Neural progenitor cell (in vitro differentiated cells): ENCODE data around the gene NRG2. TPM values are rescaled to one million over a fixed set of nuclear protein-coding genes. Genes with fewer than 3 reads are reported as not detected.

ENCODE experiments used
- DNase-seq: peaks from one replicate; pipeline ENCODE4 v3.0.0-alpha.2; 2016; ENCODE audit warnings: low spot score
- H2AFZ ChIP-seq: fragments of 200-600 bp; sonication (generic); replicated peaks from 2 replicates; pipeline ENCODE4 v1.6.1; 2016; ENCODE audit warnings: antibody characterized with exemption
- H3F3A ChIP-seq: fragments of 200-600 bp; sonication (generic); 2 replicates; pipeline ENCODE4 v1.6.1; 2016; ENCODE audit warnings: antibody characterized with exemption, low read depth
- H3K27ac ChIP-seq: fragments of 200-600 bp; sonication (generic); 2 replicates; pipeline ENCODE4 v1.5.1; 2016; ENCODE audit warnings: mild to moderate bottlenecking
- H3K27me3 ChIP-seq: fragments of 200-600 bp; sonication (generic); 2 replicates; pipeline ENCODE4 v1.6.1; 2016; ENCODE audit warnings: mild to moderate bottlenecking, moderate library complexity
- H3K36me3 ChIP-seq: fragments of 200-600 bp; sonication (generic); 2 replicates; pipeline ENCODE4 v1.5.1; 2016
- H3K4me1 ChIP-seq: fragments of 200-600 bp; sonication (generic); 2 replicates; pipeline ENCODE4 v1.6.1; 2016; ENCODE audit warnings: mixed run types
- H3K4me2 ChIP-seq: fragments of 200-600 bp; sonication (generic); 2 replicates; pipeline ENCODE4 v1.6.1; 2016
- H3K4me3 ChIP-seq: fragments of 200-600 bp; sonication (generic); 2 replicates; pipeline ENCODE4 v1.5.1; 2016
- H3K79me2 ChIP-seq: fragments of 200-600 bp; sonication (generic); 2 replicates; pipeline ENCODE4 v1.6.1; 2016; ENCODE audit warnings: low read depth
- H3K9ac ChIP-seq: fragments of 200-600 bp; sonication (generic); 2 replicates; pipeline ENCODE4 v1.6.1; 2016
- H3K9me3 ChIP-seq: fragments of 200-600 bp; sonication (generic); 2 replicates; pipeline ENCODE4 v1.5.1; 2016; ENCODE audit warnings: low read depth
- H4K20me1 ChIP-seq: fragments of 200-600 bp; sonication (generic); 2 replicates; pipeline ENCODE4 v1.6.1; 2016; ENCODE audit warnings: low read depth
- H3K27ac Mint-ChIP-seq: 3 replicates; pipeline ENCODE4 v1.8.0; 2021; ENCODE audit warnings: mixed read lengths
- H3K27me3 Mint-ChIP-seq: 2 replicates; pipeline ENCODE4 v1.8.0; 2022; ENCODE audit warnings: low read depth, mild to moderate bottlenecking, inconsistent platforms, moderate library complexity, mixed read lengths; ENCODE audit not compliant: insufficient read depth
- H3K36me3 Mint-ChIP-seq: 3 replicates; pipeline ENCODE4 v1.8.0; 2021; ENCODE audit warnings: mixed read lengths
- H3K4me1 Mint-ChIP-seq: 3 replicates; pipeline ENCODE4 v1.8.0; 2021; ENCODE audit warnings: mixed read lengths
- H3K4me3 Mint-ChIP-seq: 3 replicates; pipeline ENCODE4 v1.8.0; 2021; ENCODE audit warnings: mild to moderate bottlenecking, moderate library complexity, mixed read lengths
- H3K9me3 Mint-ChIP-seq: 3 replicates; pipeline ENCODE4 v1.8.0; 2020; ENCODE audit warnings: mixed read lengths
- EZH2 ChIP-seq: fragments of 200-600 bp; sonication (generic); IDR thresholded peaks from 2 replicates; pipeline ENCODE4 v1.6.1; 2017; ENCODE audit warnings: antibody characterized with exemption, mild to moderate bottlenecking, moderate library complexity
- EZH2phosphoT487 ChIP-seq: fragments of 200-600 bp; sonication (generic); IDR thresholded peaks from 2 replicates; pipeline ENCODE4 v1.6.1; 2017; ENCODE audit warnings: antibody characterized with exemption
- total RNA-seq: library from RNA; depleted of rRNA; stranded (reverse); fragments of >200 nt; gene quantifications from 2 replicates; pipeline ENCODE4 v1.2.3, GENCODE V29; 2015; ENCODE audit warnings: low replicate concordance
- TF ChIP-seq, protein P1 (sequence below): fragments of 200-600 bp; sonication (generic); IDR thresholded peaks from 2 replicates; pipeline ENCODE4 v1.5.1; 2017; ENCODE audit warnings: antibody characterized with exemption, mild to moderate bottlenecking

NRG2 gene
- total RNA-seq, 1 donor from 2014 or later: 0.13 TPM

DNA sequence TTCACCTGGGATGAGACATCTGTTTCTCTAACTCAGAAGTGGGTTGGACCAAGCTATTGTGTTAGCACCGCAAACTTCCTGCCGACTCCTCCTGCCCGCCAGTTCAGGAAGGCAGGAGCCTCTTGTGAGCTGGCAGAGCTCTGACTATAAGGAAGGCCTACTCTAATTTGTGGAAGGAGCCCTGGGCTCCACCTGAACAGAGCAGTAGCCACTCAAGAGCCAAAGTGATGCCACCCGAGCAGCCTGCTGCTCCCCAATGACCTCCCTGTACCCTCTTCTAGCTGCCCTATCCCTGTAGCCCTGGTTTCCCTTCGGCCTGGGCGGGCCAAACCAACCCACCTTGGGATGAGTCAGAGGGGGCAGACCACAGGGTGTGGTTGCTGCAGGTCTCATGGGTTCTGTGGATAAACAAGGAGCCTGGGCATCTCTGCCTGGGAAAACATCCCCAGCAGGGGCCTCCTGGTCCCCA lies 165.9 kb downstream of the NRG2 start:
- H3K4me1 Mint-ChIP-seq: no peaks in the 10 kb centered on the region
- no peaks in the 10 kb centered on the region for H3K36me3 ChIP-seq
- H3K4me3 Mint-ChIP-seq: no peak overlapping the region
- TF ChIP-seq EZH2phosphoT487 (no peak), EZH2 (no peak)
- no peak overlapping the region for H2AFZ ChIP-seq
- H3F3A ChIP-seq: no peaks in the 10 kb centered on the region
- no peak overlapping the region for H3K4me3 ChIP-seq
- DNase-seq: no peak
- no peaks in the 10 kb centered on the region for H3K27me3 ChIP-seq
- H3K9me3 ChIP-seq: no peaks in the 10 kb centered on the region
- peaks cover 3% of the 10 kb centered on the region for H3K9me3 Mint-ChIP-seq
- H4K20me1 ChIP-seq: no peaks in the 10 kb centered on the region
- H3K27me3 Mint-ChIP-seq: peaks cover 7% of the 10 kb centered on the region
- no peaks in the 10 kb centered on the region for H3K4me1 ChIP-seq
- no peak overlapping the region for H3K4me2 ChIP-seq
- H3K27ac Mint-ChIP-seq: no peak overlapping the region
- H3K79me2 ChIP-seq: no peaks in the 10 kb centered on the region
- H3K36me3 Mint-ChIP-seq: no peaks in the 10 kb centered on the region
- no peak overlapping the region for H3K9ac ChIP-seq
- no peak overlapping the region for H3K27ac ChIP-seq

DNA sequence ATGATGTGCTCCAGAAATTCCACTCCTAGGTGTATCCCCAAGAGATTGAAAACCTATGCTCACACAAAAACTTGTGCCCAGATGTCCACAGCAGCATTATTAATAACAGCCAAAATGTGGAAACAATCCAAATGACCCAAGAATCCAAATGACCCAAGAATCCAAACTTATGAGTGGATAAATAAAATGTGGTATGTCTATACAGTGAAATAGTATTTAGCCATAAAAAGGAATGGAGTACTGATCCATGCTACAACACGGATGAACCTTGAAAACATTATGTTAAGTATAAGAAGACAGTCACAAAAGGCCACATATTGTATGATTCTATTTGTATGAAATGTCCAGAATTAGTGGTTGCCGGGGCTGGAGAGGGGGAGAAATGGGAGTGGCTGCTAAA lies 167.1 kb downstream of the NRG2 start:
- Mint-ChIP-seq H3K27me3 (peaks cover 7% of the 10 kb centered on the region), H3K4me3 (no peak overlapping the region)

GRCh38 chr5:139872851-139873794 lies 170.0 kb downstream of the NRG2 start:
- Histone ChIP-seq H3K9me3 (no peaks in the 10 kb centered on the region), H3K27me3 (no peaks in the 10 kb centered on the region), H4K20me1 (no peaks in the 10 kb centered on the region), H3K9ac (no peak overlapping the region), H3K4me1 (no peaks in the 10 kb centered on the region), H3K4me2 (no peak overlapping the region), H3K4me3 (no peak overlapping the region), H3K27ac (no peak overlapping the region), H3K79me2 (no peaks in the 10 kb centered on the region), H3K36me3 (no peaks in the 10 kb centered on the region), H2AFZ (no peak overlapping the region), H3F3A (no peaks in the 10 kb centered on the region)
- TF ChIP-seq EZH2: no peak
- no peak for TF ChIP-seq EZH2phosphoT487
- TF ChIP-seq, protein P1, sequence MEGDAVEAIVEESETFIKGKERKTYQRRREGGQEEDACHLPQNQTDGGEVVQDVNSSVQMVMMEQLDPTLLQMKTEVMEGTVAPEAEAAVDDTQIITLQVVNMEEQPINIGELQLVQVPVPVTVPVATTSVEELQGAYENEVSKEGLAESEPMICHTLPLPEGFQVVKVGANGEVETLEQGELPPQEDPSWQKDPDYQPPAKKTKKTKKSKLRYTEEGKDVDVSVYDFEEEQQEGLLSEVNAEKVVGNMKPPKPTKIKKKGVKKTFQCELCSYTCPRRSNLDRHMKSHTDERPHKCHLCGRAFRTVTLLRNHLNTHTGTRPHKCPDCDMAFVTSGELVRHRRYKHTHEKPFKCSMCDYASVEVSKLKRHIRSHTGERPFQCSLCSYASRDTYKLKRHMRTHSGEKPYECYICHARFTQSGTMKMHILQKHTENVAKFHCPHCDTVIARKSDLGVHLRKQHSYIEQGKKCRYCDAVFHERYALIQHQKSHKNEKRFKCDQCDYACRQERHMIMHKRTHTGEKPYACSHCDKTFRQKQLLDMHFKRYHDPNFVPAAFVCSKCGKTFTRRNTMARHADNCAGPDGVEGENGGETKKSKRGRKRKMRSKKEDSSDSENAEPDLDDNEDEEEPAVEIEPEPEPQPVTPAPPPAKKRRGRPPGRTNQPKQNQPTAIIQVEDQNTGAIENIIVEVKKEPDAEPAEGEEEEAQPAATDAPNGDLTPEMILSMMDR: no peak
- Mint-ChIP-seq H3K4me1 (no peaks in the 10 kb centered on the region), H3K9me3 (peaks cover 3% of the 10 kb centered on the region), H3K27ac (no peak overlapping the region), H3K27me3 (peaks cover 7% of the 10 kb centered on the region), H3K36me3 (no peaks in the 10 kb centered on the region), H3K4me3 (no peak overlapping the region)
- no peak for DNase-seq

More for the DNA sequence above, 167.1 kb downstream of the NRG2 start:
- no peak overlapping the region for H3K27ac Mint-ChIP-seq
- Histone ChIP-seq H3K4me2 (no peak overlapping the region), H3K9me3 (no peaks in the 10 kb centered on the region), H3K4me3 (no peak overlapping the region), H3F3A (no peaks in the 10 kb centered on the region), H3K4me1 (no peaks in the 10 kb centered on the region), H3K36me3 (no peaks in the 10 kb centered on the region), H3K27ac (no peak overlapping the region), H3K79me2 (no peaks in the 10 kb centered on the region), H2AFZ (no peak overlapping the region), H3K9ac (no peak overlapping the region), H3K27me3 (no peaks in the 10 kb centered on the region), H4K20me1 (no peaks in the 10 kb centered on the region)
- DNase-seq: no peak
- H3K36me3 Mint-ChIP-seq: no peaks in the 10 kb centered on the region
- H3K9me3 Mint-ChIP-seq: peaks cover 3% of the 10 kb centered on the region
- no peaks in the 10 kb centered on the region for H3K4me1 Mint-ChIP-seq
- TF ChIP-seq EZH2 (no peak), EZH2phosphoT487 (no peak)
- TF ChIP-seq, protein P1: no peak
